ENCODE measurements around the gene ARMCX1.

GRCh38 chrX:101507372-101507771 lies 43.0 kb upstream of the ARMCX1 start:
- TF ChIP-seq CTCF (conservative IDR thresholded peaks at IDR 0.05) (no peak), ZFX (IDR thresholded peaks at IDR 0.05) (no peak)

Measured in C4-2B (cell line).